ENCODE data around the gene PRKAG2.

Gene PRKAG2

GRCh38 chr7:151689196-151689971, 187.5 kb downstream of the PRKAG2 start:
- DNase-seq (ENCODE audit: low read depth): no peak
- H3K4me3 ChIP-seq (ENCODE audit: low read depth, low read length): no peak overlapping the region
- TF ChIP-seq, protein P1, sequence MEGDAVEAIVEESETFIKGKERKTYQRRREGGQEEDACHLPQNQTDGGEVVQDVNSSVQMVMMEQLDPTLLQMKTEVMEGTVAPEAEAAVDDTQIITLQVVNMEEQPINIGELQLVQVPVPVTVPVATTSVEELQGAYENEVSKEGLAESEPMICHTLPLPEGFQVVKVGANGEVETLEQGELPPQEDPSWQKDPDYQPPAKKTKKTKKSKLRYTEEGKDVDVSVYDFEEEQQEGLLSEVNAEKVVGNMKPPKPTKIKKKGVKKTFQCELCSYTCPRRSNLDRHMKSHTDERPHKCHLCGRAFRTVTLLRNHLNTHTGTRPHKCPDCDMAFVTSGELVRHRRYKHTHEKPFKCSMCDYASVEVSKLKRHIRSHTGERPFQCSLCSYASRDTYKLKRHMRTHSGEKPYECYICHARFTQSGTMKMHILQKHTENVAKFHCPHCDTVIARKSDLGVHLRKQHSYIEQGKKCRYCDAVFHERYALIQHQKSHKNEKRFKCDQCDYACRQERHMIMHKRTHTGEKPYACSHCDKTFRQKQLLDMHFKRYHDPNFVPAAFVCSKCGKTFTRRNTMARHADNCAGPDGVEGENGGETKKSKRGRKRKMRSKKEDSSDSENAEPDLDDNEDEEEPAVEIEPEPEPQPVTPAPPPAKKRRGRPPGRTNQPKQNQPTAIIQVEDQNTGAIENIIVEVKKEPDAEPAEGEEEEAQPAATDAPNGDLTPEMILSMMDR (IDR thresholded peaks at IDR 0.05; ENCODE audit: insufficient read depth, low read depth, low read length, missing control alignments): no peak

DNA sequence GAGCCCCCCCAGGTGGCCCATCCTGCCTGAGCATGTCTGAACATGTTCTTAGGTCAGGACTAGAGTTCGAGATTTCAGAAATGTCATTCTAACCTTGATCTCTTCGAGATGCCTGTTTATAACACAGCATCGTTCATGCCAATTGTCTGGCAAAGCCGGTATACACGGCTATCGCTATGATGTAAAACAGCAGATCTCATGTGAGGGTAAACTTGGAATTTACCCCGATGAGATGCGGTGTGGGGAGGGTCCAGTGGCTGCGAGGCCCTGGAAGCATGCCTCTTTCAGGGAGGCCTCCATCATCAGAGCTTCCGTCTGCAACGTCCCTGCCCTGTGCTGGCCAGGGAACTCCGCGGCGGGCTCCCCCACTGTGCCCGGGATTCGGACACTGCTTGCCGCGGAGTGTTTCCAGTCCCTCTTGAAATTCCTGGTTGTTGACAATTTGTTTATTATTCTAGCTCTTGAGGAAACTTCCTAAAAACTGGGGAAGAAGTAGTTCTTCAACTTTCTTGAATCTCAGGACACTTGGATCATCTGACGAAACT, 188.6 kb downstream of the PRKAG2 start:
- DNase-seq (ENCODE audit: low read depth): no peak
- TF ChIP-seq, protein P1 (IDR thresholded peaks at IDR 0.05; ENCODE audit: insufficient read depth, low read depth, low read length, missing control alignments): no peak
- H3K4me3 ChIP-seq (ENCODE audit: low read depth, low read length): no peak overlapping the region

- TF ChIP-seq, protein P1 (IDR thresholded peaks at IDR 0.05; ENCODE audit: insufficient read depth, low read depth, low read length, missing control alignments): no peak
- no peak overlapping the region for H3K4me3 ChIP-seq (ENCODE audit: low read depth, low read length)
- no peak for DNase-seq (ENCODE audit: low read depth)
These were observed 189.2 kb downstream of the PRKAG2 start for GRCh38 chr7:151687523-151688235.

DNA sequence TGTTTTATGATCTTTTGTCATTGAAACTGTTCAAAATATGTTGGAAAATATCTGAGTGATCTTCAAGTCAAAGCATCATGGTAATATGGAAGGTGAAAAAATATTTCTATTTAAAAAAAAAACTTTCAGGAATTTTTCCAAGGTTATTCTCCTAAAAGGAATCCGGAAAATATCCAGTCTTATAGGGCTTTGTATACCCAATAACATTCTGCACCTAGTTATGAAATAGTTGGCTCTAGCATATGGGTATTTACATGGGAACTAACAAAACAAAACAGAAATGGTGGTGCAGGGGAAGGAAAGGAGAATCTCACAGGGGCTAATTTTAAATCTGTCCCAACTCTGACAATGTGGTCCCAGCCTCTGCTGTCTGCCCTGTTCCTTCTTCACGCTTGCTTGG, 190.1 kb downstream of the PRKAG2 start:
- DNase-seq (ENCODE audit: low read depth): no peak

GRCh38 chr7:151686016-151686766, 190.7 kb downstream of the PRKAG2 start:
- no peak overlapping the region for H3K4me3 ChIP-seq (ENCODE audit: low read depth, low read length)
- TF ChIP-seq, protein P1 (IDR thresholded peaks at IDR 0.05; ENCODE audit: insufficient read depth, low read depth, low read length, missing control alignments): no peak
- no peak for DNase-seq (ENCODE audit: low read depth)

More for the DNA sequence above, 190.1 kb downstream of the PRKAG2 start:
- no peak overlapping the region for H3K4me3 ChIP-seq (ENCODE audit: low read depth, low read length)
- TF ChIP-seq, protein P1 (IDR thresholded peaks at IDR 0.05; ENCODE audit: insufficient read depth, low read depth, low read length, missing control alignments): no peak

GRCh38 chr7:151684408-151685175, 192.3 kb downstream of the PRKAG2 start:
- TF ChIP-seq, protein P1 (IDR thresholded peaks at IDR 0.05; ENCODE audit: insufficient read depth, low read depth, low read length, missing control alignments): no peak
- H3K4me3 ChIP-seq (ENCODE audit: low read depth, low read length): no peak overlapping the region
- DNase-seq (ENCODE audit: low read depth): no peak
